SJSA1 (cell line): ENCODE measurements around the gene PIP4K2C. TPM values are rescaled to one million over a fixed set of nuclear protein-coding genes. Genes with fewer than 3 reads are reported as not detected.
"Not testable (repeated sequence)": the region's sequence is repeated elsewhere in the genome, so short reads cannot be mapped to it uniquely, and the experiment has no call there.

Experiments used
- DNase-seq, 2 experiments: peaks; one replicate each; pipeline ENCODE4 v3.0.0-alpha.2; 2015 to 2020; ENCODE audit warnings: low spot score in 2 of 2, low read depth in 1 of 2
- H3K27ac ChIP-seq: fragments of 250-450 bp; sonication (Bioruptor Pico); 2 replicates; pipeline ENCODE4 v1.5.1; 2020; ENCODE audit warnings: mild to moderate bottlenecking, moderate library complexity
- H3K27me3 ChIP-seq: fragments of 250-450 bp; sonication (Bioruptor Pico); replicated peaks from 2 replicates; pipeline ENCODE4 v1.5.1; 2020; ENCODE audit warnings: mild to moderate bottlenecking, moderate library complexity
- H3K36me3 ChIP-seq: fragments of 250-450 bp; sonication (Bioruptor Pico); 2 replicates; pipeline ENCODE4 v1.5.1; 2020; ENCODE audit warnings: mild to moderate bottlenecking
- H3K4me1 ChIP-seq: fragments of 250-450 bp; sonication (Bioruptor Pico); replicated peaks from 2 replicates; pipeline ENCODE4 v1.6.1; 2021; ENCODE audit warnings: mild to moderate bottlenecking
- H3K4me3 ChIP-seq: fragments of 250-450 bp; sonication (Bioruptor Pico); 2 replicates; pipeline ENCODE4 v1.5.1; 2020; ENCODE audit warnings: mild to moderate bottlenecking
- H3K9me3 ChIP-seq: fragments of 250-450 bp; sonication (Bioruptor Pico); replicated peaks from 2 replicates; pipeline ENCODE4 v1.5.1; 2020; ENCODE audit warnings: mild to moderate bottlenecking
- total RNA-seq: library from RNA; depleted of rRNA; stranded (reverse); fragments of >200 nt; shearing (Covaris generic); gene quantifications from 2 replicates; pipeline ENCODE4 v1.2.3, GENCODE V29; 2014; rRNA removed

Gene PIP4K2C
- total RNA-seq, 1 experiment from 2014 or later, result 654 TPM

GRCh38 chr12:57640175-57641042, 49.4 kb downstream of the PIP4K2C start:
- peak; percentile 79 to 89 for DNase-seq
- 0 out of 2 replicates have a peak, but pooled peaks cover 3% of the 10 kb centered on the region for H3K36me3 ChIP-seq
- H3K4me1 ChIP-seq, result no peaks in the 10 kb centered on the region
- peaks cover 82% of the 10 kb centered on the region for H3K27me3 ChIP-seq
- peaks cover 48% of the 10 kb centered on the region for H3K9me3 ChIP-seq
- H3K4me3 ChIP-seq, result no peak overlapping the region
- H3K27ac ChIP-seq, result no peak overlapping the region

- no peak overlapping the region for H3K27ac ChIP-seq
- H3K4me3 ChIP-seq, result no peak overlapping the region
- no peaks in the 10 kb centered on the region for H3K4me1 ChIP-seq
- peaks cover 74% of the 10 kb centered on the region for H3K27me3 ChIP-seq
- peaks cover 58% of the 10 kb centered on the region for H3K9me3 ChIP-seq
- peak in 1 of 2 experiments; percentile 77 for DNase-seq
- H3K36me3 ChIP-seq, result 0 out of 2 replicates have a peak, but pooled peaks cover 3% of the 10 kb centered on the region
Measured at GRCh38 chr12:57641699-57642442, 50.9 kb downstream of the PIP4K2C start.

DNA sequence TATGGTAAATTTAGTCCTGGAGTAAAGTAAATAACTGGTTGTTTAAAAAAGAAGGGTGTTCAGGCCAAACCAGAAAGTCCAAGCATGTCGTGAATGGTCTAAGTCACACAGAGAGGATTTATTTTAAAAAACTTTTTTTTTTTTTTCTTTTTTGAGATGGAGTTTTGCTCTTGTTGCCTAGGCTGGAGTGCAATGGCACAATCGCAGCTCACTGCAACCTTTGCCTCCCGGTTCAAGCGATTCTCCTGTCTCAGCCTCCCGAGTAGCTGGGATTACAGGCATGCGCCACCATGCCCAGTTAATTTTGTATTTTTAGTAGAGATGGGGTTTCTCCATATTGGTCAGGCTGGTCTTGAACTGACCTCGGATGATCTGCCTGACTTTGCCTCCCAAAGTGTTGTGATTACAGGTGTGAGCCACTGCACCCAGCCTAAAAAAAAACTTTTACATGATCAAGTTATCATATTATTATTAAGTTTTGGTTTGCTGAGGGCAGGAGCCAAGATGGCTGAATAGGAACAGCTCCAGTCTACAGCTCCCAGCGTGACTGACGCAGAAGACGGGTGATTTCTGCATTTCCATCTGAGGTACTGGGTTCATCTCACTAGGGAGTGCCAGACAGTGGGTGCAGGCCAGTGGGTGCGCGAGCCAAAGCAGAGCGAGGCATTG, 55.1 kb downstream of the PIP4K2C start:
- H3K36me3 ChIP-seq, H3K4me3 ChIP-seq, H3K27ac ChIP-seq, H3K4me1 ChIP-seq: not testable (repeated sequence)
- peaks cover 32% of the 10 kb centered on the region for H3K27me3 ChIP-seq
- peaks cover 42% of the 10 kb centered on the region for H3K9me3 ChIP-seq
- DNase-seq, result peak; percentile 92 to 99

- not testable (repeated sequence) for H3K27ac ChIP-seq
Measured at GRCh38 chr12:57646659-57647049, 55.7 kb downstream of the PIP4K2C start.

More at GRCh38 chr12:57646659-57647049, 55.7 kb downstream of the PIP4K2C start:
- not testable (repeated sequence) for DNase-seq, H3K36me3 ChIP-seq, H3K4me1 ChIP-seq, H3K4me3 ChIP-seq
- H3K9me3 ChIP-seq, result peaks cover 36% of the 10 kb centered on the region
- peaks cover 26% of the 10 kb centered on the region for H3K27me3 ChIP-seq

Other genes starting within 250 kb of the PIP4K2C start
- 14.2 and 18.4 TPM in 2 replicates for gene R3HDM2, start 160.1 kb upstream of the PIP4K2C start, total RNA-seq
- gene INHBC, start 156.4 kb upstream of the PIP4K2C start, total RNA-seq, result 0.18 and 0.88 TPM in 2 replicates
- gene INHBE, start 135.9 kb upstream of the PIP4K2C start, total RNA-seq, result 2.2 and 2.5 TPM in 2 replicates
- gene GLI1, start 131.4 kb upstream of the PIP4K2C start, total RNA-seq, result 225 and 323 TPM in 2 replicates
- gene ARHGAP9, start 111.3 kb upstream of the PIP4K2C start, total RNA-seq, result 30.6 TPM in 2 replicates
- 3,352 and 4,750 TPM in 2 replicates for gene MARS1, start 103.1 kb upstream of the PIP4K2C start, total RNA-seq
- gene DDIT3, start 70.7 kb upstream of the PIP4K2C start, total RNA-seq, result 564 and 686 TPM in 2 replicates
- gene MBD6, start 68.4 kb upstream of the PIP4K2C start, total RNA-seq, result 63.3 and 70.5 TPM in 2 replicates
- 3,855 and 4,325 TPM in 2 replicates for gene DCTN2, start 44.0 kb upstream of the PIP4K2C start, total RNA-seq
- gene KIF5A, start 41.1 kb upstream of the PIP4K2C start, total RNA-seq, result 2.1 and 2.8 TPM in 2 replicates
- 187 and 286 TPM in 2 replicates for gene DTX3, start 13.6 kb downstream of the PIP4K2C start, total RNA-seq
- 107 and 145 TPM in 2 replicates for gene ARHGEF25, start 20.2 kb downstream of the PIP4K2C start, total RNA-seq
- gene B4GALNT1, start 42.0 kb downstream of the PIP4K2C start, total RNA-seq, result 841 and 950 TPM in 2 replicates
- 4,436 and 6,328 TPM in 2 replicates for gene OS9, start 102.9 kb downstream of the PIP4K2C start, total RNA-seq
- 0.78 and 0.89 TPM in 2 replicates for gene AGAP2, start 147.6 kb downstream of the PIP4K2C start, total RNA-seq
- 429 and 571 TPM in 2 replicates for gene TSPAN31, start 153.8 kb downstream of the PIP4K2C start, total RNA-seq
- gene CDK4, start 161.1 kb downstream of the PIP4K2C start, total RNA-seq, result 3,953 and 4,723 TPM in 2 replicates
- 88.7 and 107 TPM in 2 replicates for gene MARCHF9, start 163.9 kb downstream of the PIP4K2C start, total RNA-seq
- gene CYP27B1, start 175.9 kb downstream of the PIP4K2C start, total RNA-seq, result 12.9 and 21.9 TPM in 2 replicates
- 173 and 193 TPM in 2 replicates for gene METTL1, start 180.9 kb downstream of the PIP4K2C start, total RNA-seq
- gene EEF1AKMT3, start 181.4 kb downstream of the PIP4K2C start, total RNA-seq, result 53.1 and 62.2 TPM in 2 replicates
- 591 and 596 TPM in 2 replicates for gene TSFM, start 191.6 kb downstream of the PIP4K2C start, total RNA-seq
- 6.0 and 6.6 TPM in 2 replicates for gene AVIL, start 227.5 kb downstream of the PIP4K2C start, total RNA-seq